AG09319 (cell line): ENCODE results near the gene HLA-G.

ENCODE experiments used
- DNase-seq: peaks from one replicate; pipeline ENCODE4 v3.0.0-alpha.2; 2010; ENCODE audit warnings: low read depth; ENCODE audit errors: extremely low read depth
- TF ChIP-seq, protein P1 (sequence below): IDR thresholded peaks from 2 replicates; pipeline ENCODE4 v1.5.1; 2011; ENCODE audit warnings: low read depth, mild to moderate bottlenecking, inconsistent platforms, low read length, moderate library complexity

HLA-G gene

DNA sequence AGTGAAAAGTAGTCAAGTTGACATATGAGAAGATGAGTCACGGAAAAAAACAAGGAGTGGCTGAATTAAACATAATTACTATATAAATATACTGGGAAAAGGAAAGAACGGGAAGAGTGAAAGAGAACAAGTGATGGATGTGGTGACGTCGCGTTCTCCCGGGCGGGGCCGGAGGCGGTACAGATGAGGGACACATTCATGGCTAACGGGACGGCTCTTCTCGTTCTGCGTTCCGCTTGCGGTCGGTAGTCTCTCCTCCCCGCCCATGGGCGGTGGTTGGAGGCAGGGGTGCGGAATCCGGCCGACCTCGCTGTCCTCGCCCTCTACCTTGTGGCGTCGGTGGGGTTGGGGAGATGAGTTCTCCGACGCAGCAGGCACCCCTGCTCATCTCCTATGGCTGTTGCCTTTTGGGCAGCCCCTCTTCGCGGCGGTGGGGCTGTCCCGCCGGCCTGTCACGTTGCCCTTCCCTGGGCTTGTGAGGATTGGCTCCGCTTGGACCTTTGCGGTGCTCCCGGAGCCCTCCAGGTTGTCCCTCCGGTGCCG is 22.5 kb downstream of the HLA-G start:
- TF ChIP-seq, protein P1, sequence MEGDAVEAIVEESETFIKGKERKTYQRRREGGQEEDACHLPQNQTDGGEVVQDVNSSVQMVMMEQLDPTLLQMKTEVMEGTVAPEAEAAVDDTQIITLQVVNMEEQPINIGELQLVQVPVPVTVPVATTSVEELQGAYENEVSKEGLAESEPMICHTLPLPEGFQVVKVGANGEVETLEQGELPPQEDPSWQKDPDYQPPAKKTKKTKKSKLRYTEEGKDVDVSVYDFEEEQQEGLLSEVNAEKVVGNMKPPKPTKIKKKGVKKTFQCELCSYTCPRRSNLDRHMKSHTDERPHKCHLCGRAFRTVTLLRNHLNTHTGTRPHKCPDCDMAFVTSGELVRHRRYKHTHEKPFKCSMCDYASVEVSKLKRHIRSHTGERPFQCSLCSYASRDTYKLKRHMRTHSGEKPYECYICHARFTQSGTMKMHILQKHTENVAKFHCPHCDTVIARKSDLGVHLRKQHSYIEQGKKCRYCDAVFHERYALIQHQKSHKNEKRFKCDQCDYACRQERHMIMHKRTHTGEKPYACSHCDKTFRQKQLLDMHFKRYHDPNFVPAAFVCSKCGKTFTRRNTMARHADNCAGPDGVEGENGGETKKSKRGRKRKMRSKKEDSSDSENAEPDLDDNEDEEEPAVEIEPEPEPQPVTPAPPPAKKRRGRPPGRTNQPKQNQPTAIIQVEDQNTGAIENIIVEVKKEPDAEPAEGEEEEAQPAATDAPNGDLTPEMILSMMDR: no peak

DNA sequence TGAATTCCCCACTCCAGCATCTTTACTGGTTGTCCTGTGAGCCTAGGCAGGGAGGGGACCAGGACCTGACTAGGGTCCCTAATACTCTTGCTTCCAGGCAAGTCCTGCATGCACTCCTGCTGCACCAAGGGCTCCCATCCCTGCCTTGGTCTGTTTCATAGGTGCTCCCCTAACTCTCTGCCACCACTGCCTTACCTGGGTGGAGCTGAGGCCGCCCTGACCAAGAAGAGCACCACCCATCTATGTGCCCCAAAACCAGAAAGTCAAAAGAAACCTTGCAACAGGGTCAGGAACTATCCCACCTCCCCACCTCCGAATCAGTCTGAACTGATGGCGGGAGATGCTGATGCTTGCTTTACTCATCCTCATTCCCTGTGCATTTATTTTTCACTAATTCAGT is 23.6 kb downstream of the HLA-G start:
- TF ChIP-seq, protein P1: no peak
- no peak for DNase-seq

More for the DNA sequence above, 22.5 kb downstream of the HLA-G start:
- no peak for DNase-seq

DNA sequence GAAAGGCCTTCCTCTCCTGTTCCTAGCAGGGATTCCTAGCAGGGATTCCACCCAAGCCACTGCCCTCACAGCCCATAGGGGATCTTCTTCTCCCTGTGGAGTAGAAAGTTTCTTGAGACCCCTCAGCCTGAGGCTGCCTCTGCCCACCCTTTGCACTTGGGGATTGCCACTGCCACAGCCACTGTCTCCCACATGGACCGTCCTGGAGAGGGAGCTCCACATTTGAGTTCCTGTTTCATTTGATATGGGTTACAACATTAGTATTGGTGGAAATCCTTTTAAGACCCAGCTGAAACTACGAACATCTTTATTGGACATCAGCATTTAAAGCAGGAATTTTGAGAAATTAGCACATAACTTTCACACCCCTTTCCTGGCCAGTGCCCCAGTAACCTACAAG is 25.6 kb downstream of the HLA-G start:
- TF ChIP-seq, protein P1: no peak
- DNase-seq: no peak

DNA sequence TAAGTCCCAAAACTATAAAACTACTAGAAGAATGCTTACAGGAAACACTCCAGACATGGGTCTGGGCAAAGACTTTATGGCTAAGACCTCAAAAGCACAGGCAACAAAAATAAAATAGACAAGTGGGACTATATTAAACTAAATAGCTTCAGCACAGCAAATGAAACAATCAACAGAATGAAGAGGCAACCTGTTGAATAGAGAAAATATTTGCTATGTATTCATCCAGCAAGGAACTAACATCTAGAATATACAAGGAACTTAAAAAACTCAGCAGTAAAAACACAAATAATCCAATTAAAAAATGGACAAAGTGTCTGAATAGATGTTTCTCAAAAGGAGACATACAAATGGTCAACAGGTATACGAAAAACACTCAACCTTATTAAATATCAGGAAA is 30.4 kb downstream of the HLA-G start:
- TF ChIP-seq, protein P1: no peak
- no peak for DNase-seq

DNA sequence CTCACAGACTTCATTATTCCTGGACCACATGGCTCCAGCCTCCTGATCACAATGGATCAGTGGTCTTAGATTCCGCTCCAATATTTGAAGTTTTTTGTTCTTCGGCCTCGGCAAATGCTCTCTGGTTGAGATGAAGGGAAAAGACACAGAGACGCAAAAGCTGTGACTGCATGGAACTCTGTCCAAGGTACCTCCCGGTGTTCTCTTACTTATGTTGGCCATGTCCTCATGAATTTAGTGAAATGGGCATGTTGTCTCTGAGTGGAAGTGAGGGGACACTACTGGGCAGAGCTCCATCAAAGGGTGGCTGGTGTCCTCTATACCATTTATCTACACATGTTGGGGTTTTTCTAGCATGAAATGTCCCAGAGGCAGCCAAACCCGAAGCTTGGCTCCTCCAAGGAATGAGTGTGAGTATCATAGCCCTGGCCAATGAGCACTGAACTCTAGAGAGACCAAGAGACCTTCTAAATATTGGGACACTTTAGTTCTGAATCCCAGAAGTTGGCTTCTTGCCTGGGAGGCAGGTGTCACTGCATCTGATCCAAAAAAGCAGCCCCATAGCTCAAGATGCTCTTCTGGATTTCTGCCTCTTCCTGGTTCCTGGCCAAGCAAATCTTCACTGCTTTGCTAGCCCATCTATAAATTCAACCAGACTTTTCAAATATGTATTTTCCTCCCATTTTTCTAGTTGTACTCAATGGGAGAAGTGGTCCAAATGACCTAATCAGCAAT is 34.1 kb downstream of the HLA-G start:
- no peak for DNase-seq
- TF ChIP-seq, protein P1: no peak

DNA sequence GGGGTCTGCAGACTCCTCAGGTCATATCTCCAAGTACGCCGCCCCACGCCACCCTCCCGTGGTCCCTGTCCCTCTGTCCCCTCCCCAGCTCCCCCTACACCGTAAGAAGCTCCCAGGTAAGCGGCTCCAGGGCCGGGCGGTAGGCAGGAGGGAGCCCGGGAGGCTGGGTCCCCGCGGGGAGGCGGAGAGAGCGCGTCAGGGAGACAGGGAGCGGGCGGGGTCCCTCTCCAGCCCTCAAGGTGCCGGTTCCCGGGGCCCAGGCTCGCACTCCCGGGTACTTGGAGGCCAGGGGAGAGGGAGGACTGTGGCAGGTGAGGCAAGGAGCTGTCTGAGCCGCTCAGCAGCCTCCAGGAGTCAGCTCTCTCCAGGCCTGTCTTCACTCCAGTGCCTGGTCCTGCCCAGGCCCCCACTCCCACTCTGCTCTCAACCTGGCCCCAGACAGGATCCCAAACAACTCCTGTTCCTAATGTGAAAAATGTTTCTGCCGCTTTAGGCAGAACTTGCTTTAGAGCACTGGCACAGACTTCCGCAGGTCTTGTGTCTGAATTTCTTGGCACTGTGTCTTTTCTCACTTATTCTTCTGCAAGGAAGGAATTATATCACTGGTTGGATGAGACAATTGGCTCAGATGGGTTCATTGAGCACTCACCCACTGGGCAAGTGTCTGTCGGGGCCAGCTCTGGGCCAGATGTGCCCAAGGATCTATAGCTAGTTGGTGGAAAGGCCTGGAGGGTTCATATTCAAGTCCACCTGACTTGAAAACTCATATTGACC is 36.6 kb downstream of the HLA-G start:
- TF ChIP-seq, protein P1: no peak
- DNase-seq: no peak

DNA sequence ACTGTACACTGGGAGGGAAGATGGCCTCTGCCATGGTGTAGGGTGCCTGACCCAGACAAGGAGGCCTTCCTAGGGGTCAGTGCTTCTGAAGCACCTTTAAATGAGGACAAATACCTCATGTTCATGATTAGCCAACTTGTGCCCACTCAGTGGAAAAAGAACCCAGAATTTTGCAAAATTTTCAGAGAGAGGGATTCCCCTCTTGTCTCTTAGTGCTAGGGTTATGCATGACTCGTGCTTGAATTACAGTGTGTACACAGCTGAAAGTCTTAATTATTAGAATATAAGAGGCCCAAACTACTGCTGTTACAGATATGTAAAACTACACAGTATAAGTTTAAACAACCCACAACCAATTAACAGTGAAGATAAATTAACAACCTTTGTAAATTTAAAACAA is 38.0 kb downstream of the HLA-G start:
- TF ChIP-seq, protein P1: no peak

More for the DNA sequence above, 38.0 kb downstream of the HLA-G start:
- no peak for DNase-seq
